Panc1 (cell line): ENCODE results near the gene SOCS1. TPM values are rescaled to one million over a fixed set of nuclear protein-coding genes. Genes with fewer than 3 reads are reported as not detected.

ENCODE experiments used
- ATAC-seq: fragments of 200-7000 bp; cut with Tn5 transposase; 2 replicates; pipeline ENCODE4 v1.9.1; 2020; ENCODE audit warnings: mild to moderate bottlenecking, moderate library complexity
- BruUV-seq: library from RNA; stranded (reverse); fragments of 400-500 nt; replicated peaks from 2 replicates; lab custom pipeline; 2021; lab: Mats Ljungman, UMichigan
- CTCF ChIA-PET: fragments of 300-600 bp; sonication (Branson Sonifier 250); formaldehyde crosslinking; loops from one replicate; lab custom pipeline; 2022; ENCODE audit warnings: antibody characterized with exemption; lab: Charles Lee
- POLR2A ChIA-PET: fragments of 300-600 bp; sonication (Branson Sonifier 250); formaldehyde crosslinking; loops from one replicate; lab custom pipeline; 2022; ENCODE audit warnings: antibody characterized with exemption; lab: Charles Lee
- DNase-seq: peaks from one replicate; pipeline ENCODE4 v3.0.0-alpha.2; 2010; ENCODE audit warnings: low read depth, low spot score
- H3K27ac ChIP-seq: 2 replicates; pipeline ENCODE4 v1.5.1; 2011; ENCODE audit warnings: mild to moderate bottlenecking, low read length, inconsistent platforms
- H3K27me3 ChIP-seq: fragments of 200-500 bp; sonication (Bioruptor generic); 2 replicates; pipeline ENCODE4 v1.6.0; 2014; ENCODE audit warnings: low read length, inconsistent platforms; ENCODE audit not compliant: control insufficient read depth, insufficient read depth
- H3K36me3 ChIP-seq: fragments of 200-500 bp; sonication (Bioruptor generic); 2 replicates; pipeline ENCODE4 v1.5.1; 2014; ENCODE audit warnings: inconsistent platforms, mild to moderate bottlenecking, low read length, moderate library complexity; ENCODE audit not compliant: control insufficient read depth, insufficient read depth
- H3K4me1 ChIP-seq: 2 replicates; pipeline ENCODE4 v1.5.1; 2011; ENCODE audit warnings: inconsistent platforms, mild to moderate bottlenecking, low read length, moderate library complexity; ENCODE audit not compliant: control insufficient read depth, insufficient read depth
- H3K4me3 ChIP-seq, 2 experiments: 2 replicates each; pipeline ENCODE4 v1.5.1; 2011 to 2012; ENCODE audit warnings: low read depth in 2 of 2, low read length in 2 of 2, mild to moderate bottlenecking in 2 of 2, inconsistent platforms in 1 of 2, moderate library complexity in 1 of 2
- H3K9me3 ChIP-seq: fragments of 200-500 bp; sonication (Bioruptor generic); 2 replicates; pipeline ENCODE4 v1.5.1; 2014; ENCODE audit warnings: low read depth, mild to moderate bottlenecking, inconsistent platforms, low read length, moderate library complexity; ENCODE audit not compliant: control insufficient read depth, insufficient read depth
- CTCF ChIP-seq: fragments of 450-650 bp; IDR thresholded peaks from 2 replicates; pipeline ENCODE4 v1.5.1; 2017; ENCODE audit warnings: mild to moderate bottlenecking
- POLR2AphosphoS5 ChIP-seq: IDR thresholded peaks from 2 replicates; pipeline ENCODE4 v1.6.1; 2012; ENCODE audit warnings: mild to moderate bottlenecking, low read depth, low read length, moderate library complexity
- REST ChIP-seq, 2 experiments: IDR thresholded peaks; 2 replicates each; pipeline ENCODE4 v1.6.1; 2011 to 2012; ENCODE audit warnings: low read depth in 2 of 2, control low read depth in 1 of 2, low read length in 1 of 2, mild to moderate bottlenecking in 1 of 2, moderate library complexity in 1 of 2; ENCODE audit not compliant: insufficient read depth in 1 of 2
- SIN3A ChIP-seq: IDR thresholded peaks from 2 replicates; pipeline ENCODE4 v1.6.1; 2012; ENCODE audit warnings: low read depth, mild to moderate bottlenecking, low read length, moderate library complexity, borderline replicate concordance; ENCODE audit not compliant: insufficient read depth
- in situ Hi-C: cut with HindIII; loops from 2 replicates; pipeline ENCODE4 v1.10.0; 2016; ENCODE audit warnings: low sequenced_read_pairs, low pct_unique_long_range_greater_than_20kb
- intact Hi-C: fragments of 100-400 bp; cut with micrococcal nuclease; formaldehyde crosslinking; loops from one replicate; pipeline ENCODE4 v1.10.0; 2022; ENCODE audit not compliant: unreplicated experiment
- total RNA-seq: library from RNA; stranded (reverse); gene quantifications from one replicate; pipeline ENCODE4 v1.2.1, GENCODE V29; 2021; ENCODE audit not compliant: unreplicated experiment

SOCS1 gene
- total RNA-seq, 1 experiment from 2014 or later: 4.8 TPM

- no peaks in the 10 kb centered on the region for H3K9me3 ChIP-seq
- BruUV-seq: no TSS peak
- in situ Hi-C loops: no loop called here
- no peaks in the 10 kb centered on the region for H3K4me1 ChIP-seq
- ChIA-PET CTCF (no interaction called here), POLR2A (interaction anchor here (1.0 kb wide), 1 partner anchor 21 kb away, joined by 3 read pairs; no protein-coding TSS in a partner anchor)
- intact Hi-C loops: no loop called here
- no peaks in the 10 kb centered on the region for H3K27me3 ChIP-seq
- no peak for DNase-seq
- ATAC-seq: 0 out of 2 replicates have a peak, but pooled peaks have one; percentile 12
- no peak overlapping the region for H3K27ac ChIP-seq
- H3K4me3 ChIP-seq: no peak overlapping the region
- no peak for TF ChIP-seq CTCF
- TF ChIP-seq SIN3A: no peak
- TF ChIP-seq POLR2AphosphoS5: no peak
- H3K36me3 ChIP-seq: no peaks in the 10 kb centered on the region
Measured at GRCh38 chr16:11234884-11235702, 20.9 kb downstream of the SOCS1 start.

- H3K27ac ChIP-seq: no peak overlapping the region
- no peak for TF ChIP-seq REST (IDR thresholded peaks at IDR 0.05; ENCODE audit: insufficient read depth in 1 of 2, low read depth in 2 of 2, low read length in 1 of 2)
- no peak for TF ChIP-seq POLR2AphosphoS5
- no peak overlapping the region for H3K4me3 ChIP-seq
- no peaks in the 10 kb centered on the region for H3K36me3 ChIP-seq
- intact Hi-C loops (no loop called here), in situ Hi-C loops (no loop called here)
- H3K4me1 ChIP-seq: no peaks in the 10 kb centered on the region
- ATAC-seq (no peak), DNase-seq (no peak)
- no peaks in the 10 kb centered on the region for H3K27me3 ChIP-seq
- BruUV-seq: no TSS peak
- ChIA-PET CTCF (no interaction called here), POLR2A (no interaction called here)
- H3K9me3 ChIP-seq: no peaks in the 10 kb centered on the region
Measured at GRCh38 chr16:11233727-11234376, 22.2 kb downstream of the SOCS1 start.
